H1 (cell line): ENCODE data around the gene H2AZ1. TPM values are rescaled to one million over a fixed set of nuclear protein-coding genes. Genes with fewer than 3 reads are reported as not detected.

ENCODE experiments used
- CTCF ChIA-PET: fragments of 300-600 bp; sonication (Branson Sonifier 250); formaldehyde crosslinking; loops from one replicate; lab custom pipeline; 2021; ENCODE audit not compliant: partially characterized antibody; lab: Charles Lee
- POLR2A ChIA-PET: fragments of 300-600 bp; sonication (Branson Sonifier 250); formaldehyde crosslinking; loops from one replicate; lab custom pipeline; 2021; ENCODE audit warnings: inconsistent platforms; ENCODE audit not compliant: partially characterized antibody; lab: Charles Lee
- DNase-seq, 2 experiments: peaks; one replicate each; pipeline versions ENCODE4 v3.0.0 to v3.0.0-alpha.2; 2010 to 2022; ENCODE audit warnings: low spot score in 2 of 2, low read depth in 1 of 2, mixed read lengths in 1 of 2
- FAIRE-seq: peaks from 2 replicates; lab custom pipeline; 2011; peaks lifted over from hg19 to GRCh38; lab: Jason Lieb, UNC
- H2AFZ ChIP-seq: 2 replicates; pipeline ENCODE4 v1.8.1; 2012; ENCODE audit warnings: low read length, inconsistent platforms
- H2AK5ac ChIP-seq: 2 replicates; pipeline ENCODE4 v1.6.1; 2013; ENCODE audit warnings: low read depth, low read length
- H2BK120ac ChIP-seq: replicated peaks from 2 replicates; pipeline ENCODE3; 2013; ENCODE audit warnings: low read depth, low read length, inconsistent platforms
- H2BK12ac ChIP-seq: 2 replicates; pipeline ENCODE4 v1.6.1; 2013; ENCODE audit warnings: low read depth, low read length
- H2BK15ac ChIP-seq: 2 replicates; pipeline ENCODE4 v1.6.1; 2013; ENCODE audit warnings: low read length
- H2BK20ac ChIP-seq: 2 replicates; pipeline ENCODE4 v1.6.1; 2013; ENCODE audit warnings: low read length
- H2BK5ac ChIP-seq: 2 replicates; pipeline ENCODE4 v1.6.1; 2013; ENCODE audit warnings: low read depth, low read length
- H3K14ac ChIP-seq: 2 replicates; pipeline ENCODE4 v1.6.1; 2013; ENCODE audit warnings: inconsistent platforms; ENCODE audit not compliant: insufficient read length
- H3K18ac ChIP-seq: 2 replicates; pipeline ENCODE4 v1.6.1; 2013; ENCODE audit warnings: low read length; ENCODE audit errors: extremely low read depth
- H3K23ac ChIP-seq: 2 replicates; pipeline ENCODE4 v1.6.1; 2013; ENCODE audit warnings: inconsistent platforms; ENCODE audit not compliant: insufficient read length
- H3K23me2 ChIP-seq: 2 replicates; pipeline ENCODE4 v1.6.1; 2013; ENCODE audit warnings: low read depth, low read length
- H3K27ac ChIP-seq: 2 replicates; pipeline ENCODE4 v1.6.1; 2011; ENCODE audit warnings: low read depth, low read length, inconsistent platforms
- H3K27me3 ChIP-seq, 4 experiments: replicated peaks in 1 of 4; 1 replicate in 1 of 4; 2 replicates in 3 of 4; pipeline versions ENCODE4 v1.6.1 to v1.8.1; 2011 to 2013; ENCODE audit warnings: low read length in 3 of 4, mild to moderate bottlenecking in 3 of 4, inconsistent platforms in 2 of 4, mixed read lengths in 2 of 4, moderate library complexity in 1 of 4; ENCODE audit not compliant: control insufficient read depth in 3 of 4, insufficient read depth in 3 of 4; ENCODE audit errors: extremely low read depth in 1 of 4
- H3K36me3 ChIP-seq, 4 experiments: 2 replicates each; pipeline versions ENCODE4 v1.6.1 to v1.8.1; 2011 to 2013; ENCODE audit warnings: mild to moderate bottlenecking in 4 of 4, low read length in 3 of 4, moderate library complexity in 2 of 4, control low read depth in 1 of 4, inconsistent platforms in 1 of 4; ENCODE audit not compliant: insufficient read depth in 4 of 4, control insufficient read depth in 2 of 4
- H3K4ac ChIP-seq: replicated peaks from 2 replicates; pipeline ENCODE3; 2013; ENCODE audit warnings: low read length, low read depth, mixed read lengths, inconsistent platforms; ENCODE audit not compliant: insufficient read length
- H3K4me1 ChIP-seq, 4 experiments: replicated peaks in 1 of 4; 1 replicate in 1 of 4; 2 replicates in 3 of 4; pipeline versions ENCODE4 v1.6.1 to v1.8.1; 2011 to 2013; ENCODE audit warnings: low read length in 3 of 4, inconsistent platforms in 2 of 4, mixed read lengths in 1 of 4; ENCODE audit not compliant: insufficient read depth in 4 of 4, control insufficient read depth in 3 of 4
- H3K4me2 ChIP-seq, 2 experiments: 2 replicates each; pipeline versions ENCODE4 v1.6.1 to v1.8.1; 2011 to 2013; ENCODE audit warnings: low read depth in 2 of 2, low read length in 2 of 2, control low read depth in 1 of 2, inconsistent platforms in 1 of 2, mild to moderate bottlenecking in 1 of 2; ENCODE audit not compliant: insufficient read depth in 1 of 2
- H3K4me3 ChIP-seq, 4 experiments: fragments of 200-600, 300-600 bp in 1 of 4; sonication (generic), shearing (Covaris generic), sonication (Bioruptor Twin) in 1 of 4; 2 replicates each; pipeline versions ENCODE4 v1.5.1 to v1.8.1; 2011 to 2016; ENCODE audit warnings: low read length in 4 of 4, low read depth in 3 of 4, control low read depth in 2 of 4, inconsistent platforms in 2 of 4, mild to moderate bottlenecking in 2 of 4, mixed read lengths in 1 of 4, moderate library complexity in 1 of 4; ENCODE audit not compliant: insufficient read depth in 2 of 4; ENCODE audit errors: extremely low read depth in 1 of 4
- H3K56ac ChIP-seq: replicated peaks from 2 replicates; pipeline ENCODE3; 2013; ENCODE audit warnings: low read depth, mild to moderate bottlenecking, mixed read lengths, low read length, inconsistent platforms; ENCODE audit not compliant: insufficient read length
- H3K79me1 ChIP-seq: 2 replicates; pipeline ENCODE4 v1.6.1; 2013; ENCODE audit warnings: low read depth, low read length, control low read depth
- H3K79me2 ChIP-seq, 2 experiments: 2 replicates each; pipeline versions ENCODE4 v1.6.1 to v1.8.1; 2012 to 2013; ENCODE audit warnings: low read length in 2 of 2, mild to moderate bottlenecking in 2 of 2, inconsistent platforms in 1 of 2; ENCODE audit not compliant: insufficient read depth in 2 of 2, control insufficient read depth in 1 of 2
- H3K9ac ChIP-seq, 4 experiments: replicated peaks in 1 of 4; 1 replicate in 1 of 4; 2 replicates in 3 of 4; pipeline versions ENCODE4 v1.6.1 to v1.8.1; 2011 to 2013; ENCODE audit warnings: low read depth in 3 of 4, low read length in 3 of 4, control low read depth in 2 of 4, mild to moderate bottlenecking in 2 of 4, moderate library complexity in 2 of 4, inconsistent platforms in 1 of 4; ENCODE audit errors: extremely low read depth in 1 of 4
- H3K9me3 ChIP-seq, 2 experiments: 2 replicates each; pipeline versions ENCODE4 v1.6.1 to v1.8.1; 2012 to 2013; ENCODE audit warnings: mild to moderate bottlenecking in 2 of 2, moderate library complexity in 2 of 2, control low read depth in 1 of 2, inconsistent platforms in 1 of 2, low read depth in 1 of 2, low read length in 1 of 2, mixed read lengths in 1 of 2; ENCODE audit not compliant: insufficient read depth in 2 of 2
- H4K20me1 ChIP-seq, 2 experiments: replicated peaks in 1 of 2; 2 replicates each; pipeline versions ENCODE3 to v1.8.1; 2011 to 2013; ENCODE audit warnings: inconsistent platforms in 2 of 2, low read length in 2 of 2, mild to moderate bottlenecking in 1 of 2; ENCODE audit not compliant: insufficient read depth in 2 of 2, control insufficient read depth in 1 of 2
- H4K5ac ChIP-seq: 2 replicates; pipeline ENCODE4 v1.6.1; 2013; ENCODE audit warnings: low read length, low read depth, mixed read lengths, inconsistent platforms; ENCODE audit not compliant: insufficient read length
- H4K8ac ChIP-seq: 2 replicates; pipeline ENCODE4 v1.8.0; 2013; ENCODE audit warnings: mild to moderate bottlenecking, moderate library complexity, low read length, inconsistent platforms; ENCODE audit not compliant: insufficient read depth; ENCODE audit errors: extremely low read depth
- H4K91ac ChIP-seq: replicated peaks from 2 replicates; pipeline ENCODE3; 2013; ENCODE audit warnings: low read length, mixed read lengths, inconsistent platforms; ENCODE audit not compliant: insufficient read length
- ASH2L ChIP-seq: fragments of 200-600, 300-600 bp; sonication (generic); IDR thresholded peaks from one replicate; pipeline ENCODE4 v1.7.1; 2017; ENCODE audit warnings: low read length
- CBX5 ChIP-seq: fragments of 300-800, 300-1000 bp; sonication (generic); IDR thresholded peaks from 2 replicates; pipeline ENCODE4 v1.7.1; 2016; ENCODE audit warnings: antibody characterized with exemption, low read length, low read depth
- CREB1 ChIP-seq: IDR thresholded peaks from 2 replicates; pipeline ENCODE4 v1.6.1; 2012; ENCODE audit warnings: inconsistent platforms
- EZH2 ChIP-seq: fragments of 200-600 bp; sonication (generic); IDR thresholded peaks from 2 replicates; pipeline ENCODE4 v1.7.1; 2012; ENCODE audit warnings: low read depth, mild to moderate bottlenecking, moderate library complexity, low read length, inconsistent platforms; ENCODE audit not compliant: severe bottlenecking
- GABPA ChIP-seq: IDR thresholded peaks from 2 replicates; pipeline ENCODE4 v1.6.1; 2011; ENCODE audit warnings: mild to moderate bottlenecking, low read length, moderate library complexity, borderline replicate concordance; ENCODE audit not compliant: insufficient read depth
- JUN ChIP-seq: IDR thresholded peaks from 2 replicates; pipeline ENCODE4 v1.6.1; 2011; ENCODE audit warnings: low read depth, mild to moderate bottlenecking, improper control_type of control experiment, low read length
- MAFK ChIP-seq: IDR thresholded peaks from 2 replicates; pipeline ENCODE4 v1.6.1; 2012; ENCODE audit warnings: low read depth, mild to moderate bottlenecking, improper control_type of control experiment, low read length
- RBBP5 ChIP-seq: IDR thresholded peaks from 2 replicates; pipeline ENCODE4 v1.7.1; 2012; ENCODE audit warnings: low read depth, mild to moderate bottlenecking, inconsistent platforms, low read length, moderate library complexity, borderline replicate concordance
- SRF ChIP-seq: IDR thresholded peaks from 2 replicates; pipeline ENCODE4 v1.6.1; 2011; ENCODE audit warnings: mild to moderate bottlenecking, low read depth, low read length, moderate library complexity
- TBP ChIP-seq: IDR thresholded peaks from 2 replicates; pipeline ENCODE4 v1.6.1; 2011; ENCODE audit warnings: low read depth, low read length, improper control_type of control experiment
- WGBS, 2 experiments: shearing (Covaris generic) in 1 of 2; methylation state at CpG; one replicate each; pipeline versions ENCODE4 v1.1.6 to v1.1.7; 2013 to 2015; ENCODE audit warnings: low lambda C conversion rate in 2 of 2, mixed read lengths in 2 of 2, inconsistent platforms in 1 of 2, low coverage in 1 of 2, missing lambda C conversion rate in 1 of 2; ENCODE audit not compliant: insufficient replicate concordance in 2 of 2, insufficient coverage in 1 of 2, insufficient read length in 1 of 2; ENCODE audit errors: extremely low coverage in 1 of 2, missing lambda C conversion rate in 1 of 2; 5-methylcytosine and 5-hydroxymethylcytosine counted together
- polyA plus RNA-seq, 7 experiments: library from polyadenylated mRNA; depleted of rRNA in 3 of 7; stranded (reverse) in 5 of 7; unstranded in 2 of 7; fragments of >200 nt in 5 of 7; fragments of 200-250 nt in 2 of 7; gene quantifications; 1 replicate in 5 of 7; 2 replicates in 1 of 7; 4 replicates in 1 of 7; pipeline versions ENCODE4 v1.2.1 to v1.2.3, GENCODE V29; 2011 to 2013; ENCODE audit warnings: missing spikeins in 2 of 7, mixed read lengths in 2 of 7
- total RNA-seq: library from RNA; stranded (reverse); fragmentation: NEBNext Ultra II Directional; extraction: Animal tissue kit (Norgen Biotek cat#: 25700); gene quantifications from 2 replicates; pipeline ENCODE4 v1.2.1, GENCODE V29; 2021

H2AZ1 gene
- total and polyA plus RNA-seq, 2 of the 8 experiments (the other 6 are each of a cell fraction or from before 2014, with no cell fraction given) = 831 to 898 TPM

DNA sequence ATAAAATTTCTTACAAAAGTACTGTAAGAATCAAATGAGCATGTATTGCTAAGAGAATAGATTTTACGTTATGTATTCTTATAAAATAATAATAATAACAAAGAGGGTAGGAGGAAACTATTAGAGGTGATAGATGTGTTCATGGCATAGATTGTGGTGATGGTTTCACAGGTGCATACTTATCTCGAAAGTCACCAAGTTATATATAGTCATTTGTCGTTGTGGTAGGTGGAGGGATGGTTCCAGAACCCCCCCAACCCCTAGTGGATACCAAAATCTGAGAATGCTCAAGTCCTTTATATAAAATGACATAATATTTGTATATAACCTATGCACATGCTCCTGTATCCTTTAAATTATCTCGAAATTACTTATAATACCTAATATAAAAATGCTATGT, 36.7 kb upstream of the H2AZ1 start:
- Histone ChIP-seq H3K4ac (no peak overlapping the region), H4K5ac (no peak overlapping the region), H2BK120ac (no peak overlapping the region), H3K23ac (no peak overlapping the region), H3K79me1 (no peaks in the 10 kb centered on the region), H3K56ac (no peak overlapping the region), H4K20me1 (no peaks in the 10 kb centered on the region), H2BK5ac (no peak overlapping the region), H3K18ac (no peak overlapping the region), H4K91ac (no peak overlapping the region), H2AFZ (no peak overlapping the region), H3K79me2 (no peaks in the 10 kb centered on the region), H3K27me3 (no peaks in the 10 kb centered on the region), H2BK12ac (no peak overlapping the region), H3K14ac (no peak overlapping the region), H3K36me3 (no peaks in the 10 kb centered on the region), H3K9me3 (no peaks in the 10 kb centered on the region), H3K9ac (no peak overlapping the region), H3K4me1 (no peaks in the 10 kb centered on the region), H3K4me2 (no peak overlapping the region), H2BK15ac (no peak overlapping the region), H3K23me2 (no peaks in the 10 kb centered on the region), H3K4me3 (no peak overlapping the region), H2AK5ac (no peak overlapping the region), H2BK20ac (no peak overlapping the region), H4K8ac (no peak overlapping the region), H3K27ac (no peak overlapping the region)
- FAIRE-seq (no peak), DNase-seq (no peak)
- ChIA-PET CTCF (no interaction called here), POLR2A (interaction anchor here (1.4 kb wide), 1 partner anchor 38 kb away, joined by 3 read pairs; no protein-coding TSS in a partner anchor)
- 90% methylated on average over 4 of the region's 4 CpGs; no CpG with 5 or more reads in 1 of the 2 experiments for WGBS, 2 experiments
- TF ChIP-seq ASH2L = no peak
- no peak for TF ChIP-seq TBP
- no peak for TF ChIP-seq EZH2
- TF ChIP-seq RBBP5 = no peak
- TF ChIP-seq CREB1 = no peak
- no peak for TF ChIP-seq MAFK
- no peak for TF ChIP-seq SRF
- TF ChIP-seq CBX5 = no peak
- no peak for TF ChIP-seq JUN
- no peak for TF ChIP-seq GABPA
